Keratinocyte (primary cell): Measurements from ENCODE around the gene ADAT1. TPM values are rescaled to one million over a fixed set of nuclear protein-coding genes. Genes with fewer than 3 reads are reported as not detected.

ENCODE experiments used
- DNase-seq: peaks from one replicate; pipeline ENCODE4 v3.0.0-alpha.2; 2011; ENCODE audit warnings: low read depth, missing footprints, low spot score
- FAIRE-seq: peaks from 2 replicates; lab custom pipeline; 2011; peaks lifted over from hg19 to GRCh38; lab: Jason Lieb, UNC
- H2AFZ ChIP-seq: 2 replicates; pipeline ENCODE4 v1.6.0; 2012; ENCODE audit warnings: low read length, control low read depth, inconsistent platforms; ENCODE audit not compliant: control insufficient read depth
- H3K27ac ChIP-seq: 2 replicates; pipeline ENCODE4 v1.5.1; 2011; ENCODE audit warnings: low read length; ENCODE audit not compliant: control insufficient read depth, insufficient read depth
- H3K27me3 ChIP-seq: 3 replicates; pipeline ENCODE4 v1.6.0; 2011; ENCODE audit warnings: low read length; ENCODE audit not compliant: control insufficient read depth, insufficient read depth; ENCODE audit errors: extremely low read depth
- H3K36me3 ChIP-seq, 2 experiments: 2 replicates in 1 of 2; 3 replicates in 1 of 2; pipeline ENCODE4 v1.5.1; 2011; ENCODE audit warnings: low read length in 2 of 2, mild to moderate bottlenecking in 1 of 2; ENCODE audit not compliant: control insufficient read depth in 2 of 2, insufficient read depth in 2 of 2; ENCODE audit errors: extremely low read depth in 1 of 2
- H3K4me1 ChIP-seq: 3 replicates; pipeline ENCODE4 v1.5.1; 2011; ENCODE audit warnings: low read length; ENCODE audit not compliant: control insufficient read depth, insufficient read depth; ENCODE audit errors: extremely low read depth
- H3K4me2 ChIP-seq: 3 replicates; pipeline ENCODE4 v1.6.0; 2011; ENCODE audit warnings: low read depth, low read length; ENCODE audit not compliant: control insufficient read depth, insufficient read depth; ENCODE audit errors: extremely low read depth
- H3K4me3 ChIP-seq, 3 experiments: fragments of 200-600 bp in 1 of 3; sonication (generic) in 1 of 3; 2 replicates in 2 of 3; 3 replicates in 1 of 3; pipeline ENCODE4 v1.5.1; 2011 to 2016; ENCODE audit warnings: low read length in 3 of 3, mild to moderate bottlenecking in 3 of 3, control low read depth in 2 of 3, inconsistent platforms in 1 of 3, low read depth in 1 of 3, mixed read lengths in 1 of 3, mixed run types in 1 of 3, moderate library complexity in 1 of 3; ENCODE audit not compliant: control insufficient read depth in 2 of 3, insufficient read depth in 2 of 3; ENCODE audit errors: extremely low read depth in 1 of 3
- H3K79me2 ChIP-seq: 2 replicates; pipeline ENCODE4 v1.6.0; 2012; ENCODE audit warnings: low read length; ENCODE audit not compliant: control insufficient read depth, insufficient read depth
- H3K9ac ChIP-seq: 3 replicates; pipeline ENCODE4 v1.6.0; 2011; ENCODE audit warnings: low read length; ENCODE audit not compliant: control insufficient read depth, insufficient read depth; ENCODE audit errors: extremely low read depth
- H3K9me1 ChIP-seq: 3 replicates; pipeline ENCODE4 v1.6.0; 2011; ENCODE audit warnings: low read length; ENCODE audit not compliant: control insufficient read depth, insufficient read depth; ENCODE audit errors: extremely low read depth
- H3K9me3 ChIP-seq: 2 replicates; pipeline ENCODE4 v1.5.1; 2012; ENCODE audit warnings: low read depth, low read length; ENCODE audit not compliant: control insufficient read depth
- H4K20me1 ChIP-seq: 3 replicates; pipeline ENCODE4 v1.6.0; 2011; ENCODE audit warnings: low read length; ENCODE audit not compliant: control insufficient read depth, insufficient read depth; ENCODE audit errors: extremely low read depth
- EZH2 ChIP-seq: IDR thresholded peaks from one replicate; pipeline ENCODE4 v1.6.1; 2012; ENCODE audit warnings: inconsistent platforms, mild to moderate bottlenecking, low read length, moderate library complexity
- dilution Hi-C: fragments of 300-500 bp; cut with MboI; formaldehyde crosslinking; loops from one replicate; pipeline ENCODE4 v1.7.0; 2020; ENCODE audit warnings: low sequenced_read_pairs; ENCODE audit not compliant: extremely low pct_ligation_motif_present
- polyA plus RNA-seq, 5 experiments: library from polyadenylated mRNA; depleted of rRNA in 3 of 5; stranded (reverse) in 3 of 5; stranded (forward) in 1 of 5; unstranded in 1 of 5; fragments of >200 nt; gene quantifications; 1 replicate in 1 of 5; 2 replicates in 3 of 5; 3 replicates in 1 of 5; pipeline versions ENCODE4 v1.2.1 to v1.2.3, GENCODE V29; 2011 to 2012; ENCODE audit warnings: missing spikeins in 2 of 5, low read depth in 1 of 5, low replicate concordance in 1 of 5
- TF ChIP-seq, protein P1 (sequence below), 3 experiments: IDR thresholded peaks in 1 of 3; conservative IDR thresholded peaks in 1 of 3; optimal IDR thresholded peaks in 1 of 3; 2 replicates in 2 of 3; 3 replicates in 1 of 3; pipeline versions ENCODE3 to v1.5.1; 2011; ENCODE audit warnings: low read length in 3 of 3, mild to moderate bottlenecking in 3 of 3, moderate library complexity in 2 of 3, control low read depth in 1 of 3, inconsistent platforms in 1 of 3; ENCODE audit not compliant: insufficient read depth in 2 of 3; ENCODE audit errors: extremely low read depth in 1 of 3

ADAT1 gene
- polyA plus RNA-seq, 1 donor (not counting 4 experiments of a cell fraction or from before 2014, with no cell fraction given): 34.4 TPM

- FAIRE-seq: peak; percentile 20
- no peaks in the 10 kb centered on the region for H4K20me1 ChIP-seq
- TF ChIP-seq, protein P1, sequence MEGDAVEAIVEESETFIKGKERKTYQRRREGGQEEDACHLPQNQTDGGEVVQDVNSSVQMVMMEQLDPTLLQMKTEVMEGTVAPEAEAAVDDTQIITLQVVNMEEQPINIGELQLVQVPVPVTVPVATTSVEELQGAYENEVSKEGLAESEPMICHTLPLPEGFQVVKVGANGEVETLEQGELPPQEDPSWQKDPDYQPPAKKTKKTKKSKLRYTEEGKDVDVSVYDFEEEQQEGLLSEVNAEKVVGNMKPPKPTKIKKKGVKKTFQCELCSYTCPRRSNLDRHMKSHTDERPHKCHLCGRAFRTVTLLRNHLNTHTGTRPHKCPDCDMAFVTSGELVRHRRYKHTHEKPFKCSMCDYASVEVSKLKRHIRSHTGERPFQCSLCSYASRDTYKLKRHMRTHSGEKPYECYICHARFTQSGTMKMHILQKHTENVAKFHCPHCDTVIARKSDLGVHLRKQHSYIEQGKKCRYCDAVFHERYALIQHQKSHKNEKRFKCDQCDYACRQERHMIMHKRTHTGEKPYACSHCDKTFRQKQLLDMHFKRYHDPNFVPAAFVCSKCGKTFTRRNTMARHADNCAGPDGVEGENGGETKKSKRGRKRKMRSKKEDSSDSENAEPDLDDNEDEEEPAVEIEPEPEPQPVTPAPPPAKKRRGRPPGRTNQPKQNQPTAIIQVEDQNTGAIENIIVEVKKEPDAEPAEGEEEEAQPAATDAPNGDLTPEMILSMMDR (optimal IDR thresholded peaks at IDR 0.05 in 1 of 3, IDR thresholded peaks at IDR 0.05 in 1 of 3, conservative IDR thresholded peaks at IDR 0.05 in 1 of 3; ENCODE audit: extremely low read depth in 1 of 3, insufficient read depth in 2 of 3, low read length in 3 of 3): peak; percentile 66 to 74 (median 72)
- no peak for TF ChIP-seq EZH2
- no peak overlapping the region for H3K9ac ChIP-seq
- dilution Hi-C loops: no loop called here
- DNase-seq: no peak
- H3K79me2 ChIP-seq: no peaks in the 10 kb centered on the region
- no peaks in the 10 kb centered on the region for H3K27me3 ChIP-seq
- H3K4me3 ChIP-seq: no peak overlapping the region
- H2AFZ ChIP-seq: no peak overlapping the region
- H3K4me2 ChIP-seq: no peak overlapping the region
- H3K4me1 ChIP-seq: peaks cover 3% of the 10 kb centered on the region
- no peaks in the 10 kb centered on the region for H3K9me3 ChIP-seq
- no peak overlapping the region for H3K27ac ChIP-seq
- no peaks in the 10 kb centered on the region for H3K36me3 ChIP-seq
- H3K9me1 ChIP-seq: no peaks in the 10 kb centered on the region
Observed at GRCh38 chr16:75550211-75550662, 72.8 kb downstream of the ADAT1 start.

Other genes starting within 250 kb of the ADAT1 start
- gene CFDP1, start 189.8 kb downstream of the ADAT1 start, polyA plus RNA-seq: 22.3 to 42.1 TPM (median 32.8 TPM) in 3 replicates
- 13.2 to 22.1 TPM (median 14.5 TPM) in 3 replicates for gene TMEM170A, start 158.6 kb downstream of the ADAT1 start, polyA plus RNA-seq
- gene CHST6, start 127.8 kb downstream of the ADAT1 start, polyA plus RNA-seq: 0.03 to 0.27 TPM (median 0.14 TPM) in 3 replicates
- gene CHST5, start 87.2 kb downstream of the ADAT1 start, polyA plus RNA-seq: 0.08 to 0.19 TPM (median 0.12 TPM) in 3 replicates
- 11.0 to 15.9 TPM (median 11.7 TPM) in 3 replicates for gene TMEM231, start 67.0 kb downstream of the ADAT1 start, polyA plus RNA-seq
- gene GABARAPL2, start 56.9 kb downstream of the ADAT1 start, polyA plus RNA-seq: 83.2 to 95.8 TPM (median 93.2 TPM) in 3 replicates
- gene KARS1, start 24.4 kb upstream of the ADAT1 start, polyA plus RNA-seq: 148 to 206 TPM (median 202 TPM) in 3 replicates
- 14.3 to 24.4 TPM (median 20.0 TPM) in 3 replicates for gene TERF2IP, start 24.5 kb upstream of the ADAT1 start, polyA plus RNA-seq
- gene CPHXL2, start 53.7 kb upstream of the ADAT1 start, polyA plus RNA-seq: not detected in 3 replicates
- not detected in 3 replicates for gene DUXB, start 78.2 kb upstream of the ADAT1 start, polyA plus RNA-seq
- gene CPHXL, start 103.2 kb upstream of the ADAT1 start, polyA plus RNA-seq: not detected in 3 replicates